Measurements from ENCODE around the gene HOXA10.

The HOXA10 gene

DNA sequence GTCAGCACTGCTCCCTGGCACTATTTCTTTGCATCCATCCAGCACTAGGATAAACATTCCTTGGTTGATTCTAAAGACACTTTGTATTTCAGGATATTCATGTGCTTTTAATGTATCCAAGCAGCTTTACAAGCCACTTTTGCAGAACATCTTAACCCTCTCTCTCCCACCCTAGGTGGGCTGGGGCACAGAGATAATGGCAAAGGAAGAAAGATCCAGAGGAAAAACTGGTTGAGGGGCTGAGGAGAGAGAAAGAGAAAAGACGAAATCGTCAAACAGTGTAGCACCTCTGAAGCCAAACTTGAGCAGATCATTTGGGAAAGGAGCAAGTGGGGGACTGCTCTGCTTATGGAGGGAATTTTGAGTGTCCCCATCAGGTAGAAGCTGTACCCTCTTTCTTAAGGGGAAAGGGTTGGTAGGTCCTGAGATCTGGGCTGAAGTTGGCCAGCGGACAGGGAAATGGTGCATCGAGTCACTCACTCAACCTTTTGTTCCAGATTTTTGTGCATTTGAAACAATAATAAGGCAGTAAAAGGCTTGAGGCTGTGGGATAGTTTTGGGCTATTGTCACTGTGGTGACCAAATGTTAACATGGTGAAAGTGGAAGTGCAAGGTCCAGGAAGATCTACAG, 30.0 kb upstream of the HOXA10 start:
- DNase-seq (ENCODE audit: low read depth): no peak

DNA sequence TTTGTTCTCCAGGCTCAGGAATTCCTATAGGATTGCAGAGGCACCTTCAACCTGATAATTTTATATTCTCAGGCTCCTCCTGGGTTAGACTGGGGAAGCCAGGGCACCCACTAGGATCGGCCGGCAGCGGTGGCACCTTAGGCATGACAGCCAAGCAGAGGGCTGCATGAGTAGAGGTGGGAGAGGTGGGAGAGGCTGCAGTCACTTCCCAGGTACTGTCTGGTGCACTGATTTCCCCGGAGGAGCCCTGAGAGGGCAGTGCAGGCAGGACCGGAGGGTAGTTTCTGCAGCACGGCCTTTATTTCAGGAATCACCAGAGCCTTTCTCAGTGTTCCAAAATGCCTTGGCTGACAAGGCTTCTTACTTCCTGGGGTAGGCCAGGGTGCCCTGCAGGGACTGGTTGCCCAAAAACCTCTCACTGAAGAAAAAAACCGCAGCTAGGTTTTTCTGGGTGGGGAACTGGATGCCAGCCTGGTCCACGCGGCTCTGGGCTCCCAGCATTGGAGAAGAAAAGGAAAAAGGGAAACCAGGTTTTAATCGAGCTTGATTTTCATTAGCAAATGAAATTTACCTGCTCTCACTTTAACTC, 29.3 kb upstream of the HOXA10 start:
- DNase-seq (ENCODE audit: low read depth): no peak

DNA sequence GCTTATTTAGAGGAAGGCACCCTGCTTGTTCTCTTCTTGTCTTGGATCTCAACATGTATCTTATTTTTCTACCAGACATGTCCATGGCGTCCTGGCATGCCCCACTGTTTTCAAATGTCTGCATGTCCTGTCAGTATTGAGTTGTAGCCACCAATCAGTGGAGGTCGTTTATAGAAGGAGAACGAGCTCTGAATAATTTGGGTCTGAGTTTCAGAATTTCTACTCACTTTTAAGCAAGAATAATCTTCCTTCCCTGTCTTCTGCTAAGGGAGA, 28.7 kb upstream of the HOXA10 start:
- DNase-seq (ENCODE audit: low read depth): no peak

DNA sequence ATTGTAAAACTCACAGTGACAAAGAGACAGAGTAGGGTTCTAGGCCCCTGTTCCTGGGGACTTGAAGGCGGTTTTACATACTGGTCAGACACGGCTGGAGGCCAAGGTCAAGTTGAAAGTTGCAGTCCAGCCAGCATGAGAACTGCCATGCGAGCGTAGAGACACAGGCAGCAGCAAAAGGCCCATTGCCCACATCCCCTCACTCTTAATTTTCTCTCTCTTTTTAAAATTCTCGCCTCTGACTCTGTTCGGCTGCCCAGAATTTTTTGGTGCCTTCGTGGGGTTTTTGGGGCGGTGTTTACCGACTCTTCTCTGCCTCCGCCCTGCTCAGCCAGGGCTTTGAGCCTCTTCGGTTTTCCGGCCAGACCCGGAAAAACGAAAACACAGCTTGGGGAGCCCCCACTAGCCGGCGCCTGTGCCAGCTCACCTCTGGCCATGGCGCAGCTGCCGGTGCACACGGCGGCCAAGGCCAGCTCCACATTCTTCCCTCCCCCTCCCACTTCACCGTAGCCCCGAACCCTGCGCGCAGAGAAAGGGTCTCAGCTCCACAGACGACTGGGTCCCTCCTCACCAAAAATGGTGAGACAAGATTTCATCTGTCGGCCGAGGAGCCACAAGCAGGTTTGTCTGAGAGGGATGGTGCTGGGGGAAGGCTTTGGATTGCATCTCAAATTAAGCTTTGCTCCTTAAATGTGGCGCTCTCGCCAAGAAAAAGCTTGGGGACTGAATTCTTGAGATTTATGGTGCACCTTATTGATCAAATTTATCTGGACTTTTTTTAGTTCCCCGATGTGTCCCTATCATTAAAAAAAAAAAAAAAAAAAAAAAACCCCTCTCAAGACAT, 28.1 kb upstream of the HOXA10 start:
- no peak for DNase-seq (ENCODE audit: low read depth)

DNA sequence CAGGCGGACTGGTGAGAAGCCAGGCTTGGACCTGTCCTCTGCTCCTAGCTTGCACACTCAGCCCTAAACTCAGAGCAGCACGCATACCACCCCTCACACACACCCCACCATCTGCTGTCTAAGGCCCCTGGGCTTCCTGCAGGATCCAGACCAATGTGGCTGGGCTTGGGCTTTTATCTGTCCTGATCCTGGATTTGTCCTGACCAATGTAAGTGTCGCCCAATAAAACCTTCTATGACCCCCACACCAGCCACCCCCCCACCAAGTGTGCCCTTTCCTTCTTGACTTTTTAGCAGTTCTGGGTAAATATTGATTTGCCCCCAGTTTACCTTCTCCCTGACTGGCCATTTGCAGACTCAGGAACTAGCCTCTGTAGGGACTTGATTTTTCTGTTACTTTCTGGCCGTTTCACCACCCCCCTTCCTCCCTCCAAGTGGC, 27.5 kb upstream of the HOXA10 start:
- no peak for DNase-seq (ENCODE audit: low read depth)

DNA sequence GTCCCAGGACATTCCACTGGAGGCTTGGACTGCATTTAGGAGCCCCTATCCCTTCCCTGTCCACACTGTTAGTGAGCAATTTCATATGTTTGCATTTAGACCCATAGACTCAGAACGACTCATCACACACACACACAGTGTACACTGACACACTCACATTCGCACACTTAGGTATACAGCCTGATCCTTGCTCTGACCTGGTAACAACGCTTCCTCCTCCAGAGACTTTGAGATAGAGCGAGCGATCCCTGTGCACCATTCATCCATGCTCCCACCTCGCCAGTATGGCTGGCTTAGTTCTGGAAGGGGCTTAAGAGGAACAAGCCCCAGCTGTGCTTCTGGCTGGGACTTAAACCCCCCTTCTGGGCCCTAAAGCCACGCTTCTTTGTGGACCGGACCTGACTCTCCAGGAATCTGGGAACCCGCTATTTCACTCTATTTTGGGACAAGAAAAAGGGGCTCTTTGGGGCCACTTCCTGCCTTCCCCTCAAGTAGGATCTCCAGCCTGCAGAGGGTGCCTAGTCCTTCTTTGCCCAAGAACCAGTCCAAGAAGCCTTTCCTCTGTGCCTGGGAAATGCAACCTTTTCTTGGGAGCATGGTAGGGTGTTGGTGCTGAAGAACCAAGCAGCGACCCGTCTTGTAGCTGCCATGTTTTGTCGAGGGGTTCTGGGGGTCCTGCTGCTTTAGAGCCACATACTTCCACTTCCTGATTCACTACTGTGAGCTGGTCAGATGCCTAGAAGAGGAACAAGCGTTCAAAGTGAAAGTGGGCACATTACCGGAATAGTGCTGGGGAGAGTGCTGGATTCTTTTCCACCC, 26.9 kb upstream of the HOXA10 start:
- DNase-seq (ENCODE audit: low read depth): no peak

DNA sequence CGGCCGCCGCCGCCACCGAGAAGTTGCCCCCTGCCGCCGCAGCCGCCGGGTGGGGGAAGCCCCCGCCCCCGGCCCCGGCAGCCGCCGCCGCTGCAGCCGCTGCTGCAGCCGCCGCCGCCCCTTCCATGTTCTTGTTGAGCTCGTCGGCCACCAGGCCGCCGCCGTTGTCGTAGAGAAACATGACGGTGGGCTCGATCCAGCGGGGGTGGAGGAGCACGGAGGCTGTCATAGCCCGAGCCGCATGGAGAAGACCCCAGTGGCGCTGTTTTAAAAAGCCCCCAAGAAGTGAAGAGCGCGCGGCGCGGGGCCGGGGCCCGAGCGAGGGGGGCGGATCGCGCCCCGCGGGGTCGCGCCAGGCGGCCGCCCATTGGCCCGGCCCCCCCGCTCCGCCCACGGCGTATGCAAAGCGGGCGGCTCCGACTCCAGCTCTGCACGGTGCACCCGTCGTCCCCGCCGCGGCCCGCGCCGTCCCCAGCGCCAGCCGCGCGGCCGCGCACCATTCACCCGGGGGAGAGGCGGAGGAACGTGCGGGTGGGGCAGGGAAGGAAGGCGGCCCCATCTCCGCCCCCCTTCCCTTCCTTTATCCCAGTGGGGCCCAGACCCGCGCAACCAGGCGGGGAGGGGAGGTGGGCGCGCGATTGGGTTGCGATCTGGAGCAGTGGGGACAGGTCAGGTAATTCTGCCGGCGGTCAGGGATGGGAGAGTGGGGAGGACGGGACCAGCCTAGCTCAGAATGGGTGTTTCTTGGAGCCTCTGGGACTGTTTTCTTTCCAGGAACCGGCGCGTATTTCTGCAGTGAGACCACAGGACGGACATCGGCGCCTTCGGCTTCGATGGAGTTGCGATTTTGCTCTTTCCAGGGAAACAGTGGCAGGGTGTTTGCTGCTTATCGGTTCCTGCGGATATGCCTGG, 26.0 kb upstream of the HOXA10 start, which contains the start of gene HOXA13:
Gene HOXA13 (minus strand): TSS at position 243 of the 912 bp plus-strand sequence. CDS start 14 bp downstream, at position 229.
- DNase-seq (ENCODE audit: low read depth): no peak

DNA sequence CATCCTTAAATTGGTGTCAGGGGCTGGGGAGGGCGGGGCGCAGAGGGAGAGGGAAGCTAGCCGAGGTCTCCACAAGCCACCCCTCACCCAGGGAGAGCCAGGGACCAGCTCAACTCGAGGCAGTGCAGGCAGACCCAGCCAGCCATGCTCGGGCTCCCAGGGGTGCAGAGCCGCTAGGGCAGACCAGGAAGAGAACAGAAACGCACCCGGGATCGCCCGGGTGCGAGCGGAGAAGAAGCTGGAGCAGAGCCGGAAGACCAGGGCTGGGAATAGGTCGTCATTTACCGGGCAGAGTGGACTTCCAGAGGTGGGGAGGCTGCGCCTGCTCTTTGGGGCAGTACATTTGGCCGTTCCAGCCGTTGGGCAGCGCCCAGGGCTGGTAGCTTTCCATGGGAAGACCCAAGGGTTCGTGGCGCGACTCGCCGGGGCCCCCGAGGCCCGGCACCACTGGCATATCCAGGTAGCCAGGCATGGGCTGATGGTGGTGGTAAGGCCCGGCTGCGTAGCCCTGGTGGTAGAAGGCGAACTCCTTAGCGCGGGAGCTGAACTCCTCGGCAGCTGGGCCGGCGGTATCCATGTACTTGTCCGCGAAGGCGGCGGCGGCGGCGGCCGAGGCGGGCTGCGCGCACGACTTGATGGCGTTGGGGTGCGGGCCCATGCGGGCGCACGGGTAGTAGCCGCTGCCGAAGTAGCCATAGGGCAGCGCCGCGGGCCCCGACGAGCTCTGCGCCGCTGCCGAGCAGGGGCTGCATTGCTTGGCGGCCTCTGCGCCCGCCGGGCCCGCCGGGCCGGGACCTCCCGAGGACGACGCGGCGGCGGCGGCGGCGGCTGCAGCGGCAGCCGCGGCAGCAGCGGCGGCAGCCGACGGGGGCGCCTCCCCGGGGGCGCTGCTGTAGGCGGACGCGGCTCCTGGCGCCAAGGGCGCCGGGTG, 25.0 kb upstream of the HOXA10 start:
- no peak for DNase-seq (ENCODE audit: low read depth)

DNA sequence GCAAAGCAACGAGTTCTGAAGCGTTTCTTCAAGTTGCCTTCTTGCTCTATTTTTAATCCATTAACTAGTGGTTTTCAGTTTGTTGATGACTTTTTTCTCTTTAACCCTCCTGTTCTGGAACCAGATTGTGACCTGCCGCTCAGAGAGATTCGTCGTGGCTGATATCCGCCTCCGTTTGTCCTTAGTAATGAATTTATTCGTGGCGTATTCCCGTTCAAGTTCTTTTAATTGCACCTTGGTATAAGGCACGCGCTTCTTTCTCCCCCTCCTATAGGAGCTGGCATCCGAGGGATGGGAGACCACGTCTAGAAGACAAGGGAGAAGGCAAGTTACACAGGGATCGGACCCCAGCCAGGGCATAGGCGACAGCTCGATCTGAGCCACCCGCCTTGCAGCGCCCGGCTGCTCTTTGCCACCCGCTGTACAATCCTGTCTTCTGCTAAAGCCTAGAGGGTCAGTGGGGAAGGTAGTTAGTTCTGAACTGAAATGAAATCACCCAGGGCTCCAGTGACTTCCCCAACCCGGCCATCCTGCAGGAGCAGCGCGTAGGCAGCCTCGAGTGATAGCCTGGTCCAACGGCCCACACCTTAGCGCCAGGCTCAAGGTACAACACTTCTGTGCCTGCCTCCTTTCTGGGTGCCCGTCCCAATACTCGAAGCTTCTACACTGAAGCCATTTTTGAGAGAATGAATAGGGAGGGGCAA, 24.2 kb upstream of the HOXA10 start:
- no peak for DNase-seq (ENCODE audit: low read depth)

DNA sequence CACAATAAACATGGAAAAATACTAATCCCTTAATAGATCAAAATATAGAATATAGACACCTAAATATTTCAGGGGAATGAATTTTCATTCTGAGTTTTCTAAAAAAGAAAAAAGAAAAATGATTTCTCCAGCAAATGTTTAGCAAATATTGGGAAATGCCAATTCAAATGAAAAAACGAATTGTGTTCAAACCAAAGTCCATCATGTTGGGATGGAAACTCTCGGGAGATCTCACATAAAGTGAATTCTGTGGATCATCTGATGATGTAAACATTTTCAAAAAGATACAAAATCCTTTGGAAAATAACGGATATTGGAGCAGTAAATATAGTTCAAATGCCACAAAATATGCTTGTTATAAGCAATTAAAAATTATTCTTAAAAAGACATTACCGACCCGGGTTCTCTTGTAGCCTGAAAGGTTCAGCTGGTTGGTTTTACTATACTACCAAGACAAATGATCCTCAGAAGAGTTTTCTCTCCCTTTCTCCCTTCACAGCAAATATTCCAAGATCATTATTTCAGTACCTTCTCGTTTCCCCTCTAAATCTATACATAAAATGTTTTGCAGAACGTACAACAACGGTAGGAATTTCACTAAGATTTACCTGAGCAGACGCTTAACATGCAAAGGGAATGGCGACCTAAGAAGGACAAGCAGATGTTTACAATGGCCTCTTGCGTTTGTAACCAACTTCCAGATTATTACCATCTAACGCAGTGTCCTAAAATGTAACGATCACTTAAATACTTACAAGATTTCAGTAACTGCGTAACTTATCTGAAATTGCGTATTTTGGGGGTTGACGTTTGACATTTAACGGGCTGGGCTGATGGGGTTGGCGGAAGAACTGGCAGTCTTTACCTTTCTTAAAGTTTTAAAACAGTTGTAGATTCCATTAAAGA, 23.3 kb upstream of the HOXA10 start:
- DNase-seq (ENCODE audit: low read depth): no peak

DNA sequence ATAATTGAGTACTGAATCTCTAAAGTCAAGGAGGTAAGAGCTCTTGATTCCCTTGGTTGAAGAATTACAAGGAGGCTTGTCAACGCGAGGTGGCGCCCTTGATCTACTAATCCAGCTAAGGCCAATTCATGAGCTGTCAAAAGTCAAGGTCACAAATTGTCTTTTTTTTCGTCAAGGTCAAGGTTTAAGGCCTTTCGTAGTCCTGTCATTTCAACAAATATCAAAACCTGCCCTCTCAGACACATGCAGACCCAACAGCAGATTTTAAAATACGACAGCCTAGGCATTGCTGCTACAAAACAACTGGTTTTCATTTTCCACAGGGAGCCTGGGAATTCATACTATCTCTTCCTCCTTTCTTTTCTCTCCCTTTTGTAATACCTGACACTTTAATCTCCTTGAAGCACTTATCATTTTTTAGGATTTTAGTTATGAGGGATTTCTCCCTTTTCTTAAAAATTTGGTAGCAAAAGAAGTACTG, 22.2 kb upstream of the HOXA10 start:
- peak; percentile 74 for DNase-seq (ENCODE audit: low read depth)

DNA sequence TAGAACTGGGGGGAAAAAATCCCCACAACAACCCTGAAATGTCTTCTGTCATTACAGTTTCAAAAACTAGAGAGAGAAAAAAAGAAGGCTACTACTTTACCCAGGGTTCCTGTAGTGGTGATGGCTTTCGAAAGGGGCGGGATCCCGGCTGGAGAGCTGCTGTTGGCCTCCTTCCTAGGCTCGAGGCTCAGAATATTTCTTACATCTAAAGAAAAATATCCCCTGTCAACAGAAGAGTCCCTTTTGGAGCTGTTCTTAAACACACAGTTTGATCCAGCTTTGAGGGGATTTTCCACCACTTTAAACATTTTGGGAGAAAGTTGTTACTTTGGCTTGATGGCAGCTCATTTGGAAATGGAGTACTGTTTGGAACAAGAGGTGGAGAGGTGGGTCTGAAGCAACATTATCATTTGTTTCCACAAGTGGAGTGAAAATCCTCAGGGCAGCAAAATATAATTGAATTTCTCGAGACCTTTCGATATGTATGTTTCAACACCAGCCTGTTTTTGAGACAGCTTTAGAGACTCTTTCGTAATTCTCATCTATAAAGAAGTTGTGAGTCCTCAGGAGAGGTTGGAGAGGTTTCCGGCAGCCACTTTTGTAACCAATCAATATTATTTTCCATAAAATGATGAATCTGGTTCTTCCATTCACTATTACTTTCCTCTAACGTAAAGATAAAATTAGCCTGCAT, 20.7 kb upstream of the HOXA10 start:
- DNase-seq (ENCODE audit: low read depth): no peak

DNA sequence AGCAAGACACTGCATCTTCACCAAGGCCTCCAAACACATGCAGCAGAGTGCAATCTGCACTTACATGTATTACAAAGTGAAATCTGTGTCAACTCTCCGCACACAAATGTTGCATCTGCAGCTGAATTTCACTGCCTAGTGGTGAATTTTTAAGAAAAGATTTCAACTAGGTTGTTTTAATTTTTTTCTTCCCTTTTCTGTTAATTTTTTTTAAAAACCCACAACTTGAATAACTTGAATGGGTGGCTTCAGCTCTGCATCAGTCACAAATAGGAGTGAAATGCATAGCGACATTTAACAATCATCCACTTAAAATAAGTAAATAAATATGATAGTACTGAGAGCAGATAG, 19.9 kb upstream of the HOXA10 start:
- DNase-seq (ENCODE audit: low read depth): no peak

DNA sequence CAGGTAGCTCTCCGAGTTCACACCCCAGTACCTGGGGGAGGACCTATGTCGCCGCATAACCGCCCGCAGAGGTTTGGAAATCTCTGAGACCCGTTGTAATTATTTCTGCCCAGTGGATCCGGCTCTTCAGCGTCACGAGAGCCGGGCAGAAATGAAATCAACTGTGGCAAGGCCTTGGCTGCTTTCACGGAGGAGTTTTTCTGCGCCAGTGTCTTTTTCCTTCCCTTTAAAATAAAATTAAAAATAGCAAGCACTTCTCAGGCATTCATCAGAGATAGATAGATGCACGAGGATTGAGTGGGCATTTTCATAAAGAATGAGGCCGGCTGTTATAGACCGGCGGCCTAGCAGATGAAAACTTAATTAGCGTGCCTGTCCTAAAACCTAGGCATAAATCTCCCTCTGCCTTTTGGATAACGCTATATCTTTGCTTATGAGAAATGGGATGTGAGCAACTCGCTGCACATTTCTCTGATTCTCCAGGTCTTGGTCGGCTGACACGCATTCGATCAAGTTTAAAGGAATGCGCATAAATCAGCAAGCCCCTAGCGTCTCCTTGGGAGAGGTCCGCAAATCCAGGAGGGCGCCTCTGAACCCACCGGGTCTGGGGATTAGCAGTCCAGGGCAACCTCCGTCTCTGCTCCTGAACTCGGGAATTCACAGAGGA, 19.3 kb upstream of the HOXA10 start:
- DNase-seq (ENCODE audit: low read depth): no peak

DNA sequence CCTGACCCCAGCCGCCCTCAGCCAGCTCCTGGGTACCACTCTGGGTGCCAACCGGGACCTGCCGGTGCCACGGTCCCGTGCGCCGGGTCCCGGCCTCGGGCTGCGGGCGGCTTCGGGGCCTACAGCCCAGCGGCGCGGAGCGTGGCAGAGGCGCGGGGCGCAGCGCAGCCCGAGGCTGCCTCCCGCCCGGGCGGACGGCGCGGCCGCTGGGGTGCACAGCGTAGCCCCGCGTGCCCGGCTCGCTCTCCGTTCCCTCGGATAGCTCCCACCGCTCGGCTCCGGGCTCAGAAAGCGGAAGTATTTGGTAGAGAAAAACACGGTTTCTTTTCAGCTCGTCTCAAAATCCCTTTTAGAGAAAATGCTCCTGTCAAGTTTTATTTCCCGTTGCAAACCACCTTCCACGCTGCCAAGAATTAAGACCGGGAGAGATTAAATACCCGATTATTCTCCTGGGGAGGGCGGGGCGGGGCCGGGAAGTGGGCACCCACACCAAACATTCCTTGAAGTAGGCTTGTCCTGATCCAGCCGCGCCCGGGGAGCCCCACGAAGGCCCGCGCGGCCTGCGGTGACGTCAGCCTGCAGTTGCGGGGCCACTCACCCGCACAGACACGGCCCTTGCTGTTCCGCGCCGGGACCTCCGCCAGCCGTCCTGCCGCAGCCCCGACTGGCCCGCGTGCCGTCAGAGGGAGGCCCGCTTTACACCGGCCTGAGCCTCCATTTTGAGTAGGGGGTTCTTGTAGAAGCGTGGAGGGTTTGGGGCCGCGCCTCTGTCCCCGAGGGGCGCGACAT, 18.6 kb upstream of the HOXA10 start:
- no peak for DNase-seq (ENCODE audit: low read depth)

DNA sequence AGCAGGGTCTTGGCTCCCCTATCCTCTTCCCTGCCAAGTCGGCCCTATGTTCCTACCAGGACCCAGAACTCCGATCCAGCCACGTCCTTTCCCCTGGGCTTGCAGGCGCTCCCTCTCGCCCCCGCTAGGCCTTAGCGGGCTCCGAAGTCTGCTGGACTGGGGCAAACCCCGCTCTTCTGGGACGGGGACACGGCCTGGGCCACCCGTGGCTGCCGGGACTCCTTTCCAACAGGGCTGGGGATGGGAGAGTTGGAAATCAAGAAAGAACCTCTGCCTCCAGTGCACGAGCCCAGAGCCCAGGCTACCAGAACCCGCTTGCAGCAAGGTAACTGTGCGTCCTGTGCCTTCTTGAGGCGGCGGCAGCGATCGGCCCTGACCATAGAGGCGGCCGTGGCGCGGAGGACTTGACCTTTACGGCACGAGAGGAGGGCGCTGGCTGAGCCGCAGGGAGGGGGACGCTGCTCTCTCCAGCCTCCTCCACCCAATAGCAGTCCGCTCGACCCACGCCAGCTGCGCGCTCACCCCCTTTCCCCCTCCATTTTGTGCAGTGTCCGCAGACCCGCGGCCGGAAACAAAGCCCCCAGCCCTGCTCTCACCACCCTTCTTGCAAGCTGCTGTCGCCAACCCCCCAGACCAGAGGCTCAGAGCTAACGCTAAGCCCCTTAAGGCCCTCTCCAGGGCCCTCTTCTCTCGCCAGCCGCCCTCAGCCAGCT, 17.9 kb upstream of the HOXA10 start:
- no peak for DNase-seq (ENCODE audit: low read depth)
